Activated naive CD4-positive, alpha-beta T cell (primary cell): ENCODE data around the gene IFITM1.
"Not testable (repeated sequence)": the region's sequence is repeated elsewhere in the genome, so short reads cannot be mapped to it uniquely, and the experiment has no call there.

Experiments used
- DNase-seq, 4 experiments: peaks; one replicate each; lab custom pipeline; 2025; lab: John Stamatoyannopoulos, UW

Gene IFITM1

DNA sequence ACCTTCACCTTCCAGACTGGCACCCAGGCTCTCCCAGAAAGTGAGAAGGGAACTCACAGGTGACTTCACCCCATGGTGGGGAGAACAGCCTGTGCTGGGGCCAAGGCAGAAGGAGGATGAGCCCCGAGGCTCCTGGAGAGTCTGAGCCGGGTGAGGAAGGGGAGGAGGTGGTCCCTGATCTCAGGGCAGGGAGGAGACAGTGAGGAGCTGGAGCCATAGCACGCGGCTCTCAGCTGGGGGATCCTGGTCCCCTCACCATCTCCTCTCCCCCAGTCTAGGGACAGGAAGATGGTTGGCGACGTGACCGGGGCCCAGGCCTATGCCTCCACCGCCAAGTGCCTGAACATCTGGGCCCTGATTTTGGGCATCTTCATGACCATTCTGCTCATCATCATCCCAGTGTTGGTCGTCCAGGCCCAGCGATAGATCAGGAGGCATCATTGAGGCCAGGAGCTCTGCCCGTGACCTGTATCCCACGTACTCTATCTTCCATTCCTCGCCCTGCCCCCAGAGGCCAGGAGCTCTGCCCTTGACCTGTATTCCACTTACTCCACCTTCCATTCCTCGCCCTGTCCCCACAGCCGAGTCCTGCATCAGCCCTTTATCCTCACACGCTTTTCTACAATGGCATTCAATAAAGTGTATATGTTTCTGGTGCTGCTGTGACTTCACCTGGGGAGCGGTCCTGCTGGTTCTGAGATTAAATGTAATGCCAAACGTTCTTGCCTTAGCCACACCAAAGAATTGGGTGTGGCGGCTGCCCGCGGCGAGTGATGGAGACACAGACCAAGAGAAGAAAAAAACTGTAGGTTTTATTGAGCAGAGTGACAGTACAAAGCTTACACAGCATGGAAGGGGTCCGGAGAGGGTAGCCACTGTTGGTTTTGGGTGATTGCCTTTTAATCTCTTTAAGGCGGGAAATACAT lies 4.8 kb upstream of the IFITM1 start:
- peak in 1 of 4 experiments; percentile 23 for DNase-seq

DNA sequence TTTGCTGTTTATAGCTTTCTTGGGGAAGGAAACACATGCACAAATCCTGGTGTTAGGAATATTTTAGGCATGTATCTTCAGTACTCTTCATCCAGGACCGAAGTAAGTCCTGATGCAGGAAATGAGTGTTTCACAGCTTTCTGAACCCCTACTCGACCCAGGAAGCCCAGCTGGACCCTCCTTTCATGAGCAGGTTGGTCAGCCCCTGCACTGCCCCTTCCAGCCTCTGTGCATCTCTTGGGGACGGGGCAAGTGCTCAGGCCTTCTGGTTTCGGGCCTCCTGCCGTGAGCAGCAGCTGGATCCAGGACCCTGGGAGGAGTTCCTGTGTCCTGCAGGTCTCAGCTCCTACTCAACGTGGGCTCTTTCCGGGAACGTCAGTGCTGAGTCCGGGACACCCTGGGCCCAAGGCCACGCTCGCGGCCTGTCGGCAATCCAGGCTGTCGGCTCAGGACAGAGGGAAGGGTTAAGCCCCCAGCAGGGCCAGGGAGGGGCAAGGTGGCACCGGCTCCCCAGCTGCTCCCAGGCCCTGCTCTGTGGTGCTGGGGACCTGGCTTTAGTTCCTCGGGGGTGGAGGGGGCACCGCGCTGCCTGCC lies 3.8 kb upstream of the IFITM1 start:
- DNase-seq, result not testable (repeated sequence)

DNA sequence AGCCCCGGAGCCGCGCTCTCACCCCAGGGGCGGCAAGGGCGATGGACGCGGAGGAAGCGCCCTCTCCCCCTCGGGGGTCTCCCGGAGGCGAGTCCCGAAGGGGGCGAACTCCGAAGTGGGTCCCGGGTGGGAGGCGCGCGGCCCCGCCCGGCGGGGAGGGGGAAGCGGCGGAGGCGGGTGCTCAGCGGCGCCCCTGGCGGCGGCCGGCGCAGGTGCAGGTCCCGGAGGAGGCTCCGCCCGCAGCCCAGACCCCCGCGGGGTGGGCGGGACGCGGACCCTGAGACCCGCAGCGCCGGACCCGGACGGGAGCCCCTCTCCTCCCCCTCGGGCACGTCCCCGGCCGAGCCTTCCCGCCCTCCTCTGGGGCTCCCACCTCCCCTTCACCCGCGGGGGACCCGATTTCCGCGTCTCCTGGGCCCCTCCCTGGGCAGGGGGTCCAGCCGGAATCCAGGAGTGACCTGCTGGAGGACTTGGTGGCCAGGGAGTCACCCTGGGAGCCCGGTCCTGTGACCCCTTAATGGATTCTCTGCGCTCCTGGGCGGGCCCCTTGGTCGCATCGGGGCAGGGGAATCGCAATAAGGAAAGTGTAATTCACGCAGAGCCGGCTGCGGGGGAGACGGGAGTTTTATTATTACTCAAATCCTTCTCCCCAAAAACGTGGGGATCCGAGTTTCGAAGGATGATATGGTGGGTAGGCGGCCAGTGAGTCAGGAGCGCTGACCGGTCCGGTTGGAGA lies 2.7 kb upstream of the IFITM1 start:
- not testable (repeated sequence) for DNase-seq

DNA sequence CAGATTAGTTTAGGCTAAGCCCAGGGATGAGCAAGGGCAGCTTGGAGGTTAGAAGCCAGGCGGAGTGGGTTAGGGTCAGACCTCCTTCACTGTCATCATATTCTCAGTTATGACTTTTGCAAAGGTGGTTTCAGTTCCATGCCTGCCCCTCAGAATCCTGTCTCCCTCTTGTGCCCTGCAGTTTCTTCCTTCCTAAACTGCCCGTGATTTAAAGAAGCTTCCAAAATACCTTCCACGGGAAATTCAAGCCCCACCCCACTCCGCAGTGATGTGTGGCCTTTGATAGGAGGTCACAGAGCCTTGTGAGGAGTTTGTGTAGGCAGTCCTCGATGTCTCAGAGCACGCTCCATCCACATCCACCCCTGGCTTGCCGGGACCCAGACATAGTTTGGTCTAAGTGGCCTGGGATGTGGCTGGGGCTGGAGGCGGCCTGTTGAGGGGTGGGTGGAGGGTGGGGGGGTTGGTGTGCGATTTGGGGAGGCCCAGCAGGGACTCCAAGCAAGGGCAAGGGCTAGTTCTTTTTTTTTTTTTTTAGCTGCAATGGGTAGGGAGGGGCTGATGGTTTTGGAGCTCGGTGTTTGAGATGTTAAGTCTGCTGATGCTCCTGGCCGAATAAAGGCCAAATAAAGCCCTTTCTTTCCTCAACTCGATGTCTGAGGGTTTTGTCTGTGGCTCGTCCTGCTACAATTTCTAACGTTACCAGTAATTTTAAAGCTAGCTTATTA lies 1.6 kb upstream of the IFITM1 start:
- DNase-seq, result peak in 1 of 4 experiments; percentile 35

GRCh38 chr11:313304-313786 lies 495 bp upstream of the IFITM1 start:
- DNase-seq, result no peak

DNA sequence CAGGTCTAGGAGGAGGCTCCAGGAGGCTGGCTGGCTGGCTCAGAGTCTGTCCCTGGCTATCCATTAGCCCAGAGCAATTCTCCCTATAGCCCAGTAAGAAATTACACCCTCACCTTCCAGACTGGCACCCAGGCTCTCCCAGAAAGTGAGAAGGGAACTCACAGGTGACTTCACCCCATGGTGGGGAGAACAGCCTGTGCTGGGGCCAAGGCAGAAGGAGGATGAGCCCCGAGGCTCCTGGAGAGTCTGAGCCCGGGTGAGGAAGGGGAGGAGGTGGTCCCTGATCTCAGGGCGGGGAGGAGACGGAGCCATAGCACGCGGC lies 675 bp downstream of the IFITM1 start:
- DNase-seq, result not testable (repeated sequence)

DNA sequence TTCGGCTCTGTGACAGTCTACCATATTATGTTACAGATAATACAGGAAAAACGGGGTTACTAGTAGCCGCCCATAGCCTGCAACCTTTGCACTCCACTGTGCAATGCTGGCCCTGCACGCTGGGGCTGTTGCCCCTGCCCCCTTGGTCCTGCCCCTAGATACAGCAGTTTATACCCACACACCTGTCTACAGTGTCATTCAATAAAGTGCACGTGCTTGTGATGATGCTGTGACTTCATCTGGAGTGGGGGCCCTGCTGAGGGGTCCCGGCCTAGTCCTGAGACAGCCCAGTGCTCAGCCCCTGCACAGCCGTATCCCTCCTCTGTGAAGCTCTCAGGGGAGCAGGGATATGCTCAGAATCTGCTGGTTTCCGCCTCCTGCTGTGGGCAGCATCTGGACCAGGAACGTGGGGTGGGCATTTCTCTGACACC lies 1.2 kb downstream of the IFITM1 start:
- DNase-seq, result peak in 1 of 4 experiments; percentile 18

GRCh38 chr11:315516-315994 lies 1.7 kb downstream of the IFITM1 start:
- peak in 1 of 4 experiments; percentile 20 for DNase-seq

- no peak for DNase-seq
Measured at GRCh38 chr11:316031-316701, 2.3 kb downstream of the IFITM1 start.

DNA sequence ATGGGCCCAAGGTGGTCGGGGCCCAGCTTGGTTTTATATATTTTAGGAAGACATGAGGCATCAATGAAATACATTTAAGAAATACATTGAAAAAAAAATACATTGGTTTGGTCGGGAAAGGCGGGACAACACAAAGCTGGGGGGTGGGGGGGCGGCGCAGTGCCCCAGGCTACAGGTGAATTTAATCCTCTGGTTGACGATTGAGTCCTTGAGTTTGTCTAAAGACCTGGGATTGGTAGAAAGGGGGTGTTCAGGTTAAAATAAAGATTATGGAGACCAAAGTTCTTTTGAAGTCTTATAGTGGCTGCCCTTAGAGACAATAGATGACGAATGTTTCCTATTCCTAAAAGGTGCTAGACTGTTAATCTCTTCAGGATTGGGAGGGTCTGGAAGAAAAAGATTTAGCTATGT lies 3.1 kb downstream of the IFITM1 start:
- peak in 1 of 4 experiments; percentile 45 for DNase-seq

- not testable (repeated sequence) for DNase-seq
Measured at GRCh38 chr11:317668-318404, 4.0 kb downstream of the IFITM1 start.

GRCh38 chr11:318405-319120 lies 4.7 kb downstream of the IFITM1 start:
- DNase-seq, result not testable (repeated sequence)

- DNase-seq, result not testable (repeated sequence)
Measured at GRCh38 chr11:319121-319887, 5.5 kb downstream of the IFITM1 start.

DNA sequence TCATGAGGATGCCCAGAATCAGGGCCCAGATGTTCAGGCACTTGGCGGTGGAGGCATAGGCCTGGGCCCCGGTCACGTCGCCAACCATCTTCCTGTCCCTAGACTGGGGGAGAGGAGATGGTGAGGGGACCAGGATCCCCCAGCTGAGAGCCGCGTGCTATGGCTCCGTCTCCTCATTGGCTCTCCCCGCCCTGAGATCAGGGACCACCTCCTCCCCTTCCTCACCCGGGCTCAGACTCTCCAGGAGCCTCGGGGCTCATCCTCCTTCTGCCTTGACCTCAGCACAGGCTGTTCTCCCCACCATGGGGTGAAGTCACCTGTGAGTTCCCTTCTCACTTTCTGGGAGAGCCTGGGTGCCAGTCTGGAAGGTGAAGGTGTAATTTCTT lies 6.0 kb downstream of the IFITM1 start:
- DNase-seq, result not testable (repeated sequence)

DNA sequence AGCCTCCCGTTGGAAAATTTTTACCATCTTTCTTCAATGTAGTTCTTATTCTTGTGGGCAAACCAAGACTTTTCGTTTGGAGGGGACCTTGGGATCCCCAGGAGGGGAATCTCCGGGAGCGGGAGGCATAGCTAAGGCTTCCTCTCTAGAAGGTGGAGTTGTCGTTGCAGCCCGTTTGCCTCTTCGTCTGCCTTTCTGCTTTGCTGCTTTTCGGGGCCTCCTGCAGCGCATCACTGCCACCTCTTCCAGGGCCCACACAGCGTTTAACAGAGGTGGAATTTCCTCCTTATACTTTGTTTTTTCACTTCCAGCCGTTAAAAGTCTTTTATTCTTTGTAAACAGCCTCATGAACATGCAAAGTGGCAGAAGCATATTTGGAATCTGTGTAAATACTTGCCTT lies 10.3 kb downstream of the IFITM1 start:
- no peak for DNase-seq

GRCh38 chr11:324593-325517 lies 11.0 kb downstream of the IFITM1 start:
- DNase-seq, result not testable (repeated sequence)

DNA sequence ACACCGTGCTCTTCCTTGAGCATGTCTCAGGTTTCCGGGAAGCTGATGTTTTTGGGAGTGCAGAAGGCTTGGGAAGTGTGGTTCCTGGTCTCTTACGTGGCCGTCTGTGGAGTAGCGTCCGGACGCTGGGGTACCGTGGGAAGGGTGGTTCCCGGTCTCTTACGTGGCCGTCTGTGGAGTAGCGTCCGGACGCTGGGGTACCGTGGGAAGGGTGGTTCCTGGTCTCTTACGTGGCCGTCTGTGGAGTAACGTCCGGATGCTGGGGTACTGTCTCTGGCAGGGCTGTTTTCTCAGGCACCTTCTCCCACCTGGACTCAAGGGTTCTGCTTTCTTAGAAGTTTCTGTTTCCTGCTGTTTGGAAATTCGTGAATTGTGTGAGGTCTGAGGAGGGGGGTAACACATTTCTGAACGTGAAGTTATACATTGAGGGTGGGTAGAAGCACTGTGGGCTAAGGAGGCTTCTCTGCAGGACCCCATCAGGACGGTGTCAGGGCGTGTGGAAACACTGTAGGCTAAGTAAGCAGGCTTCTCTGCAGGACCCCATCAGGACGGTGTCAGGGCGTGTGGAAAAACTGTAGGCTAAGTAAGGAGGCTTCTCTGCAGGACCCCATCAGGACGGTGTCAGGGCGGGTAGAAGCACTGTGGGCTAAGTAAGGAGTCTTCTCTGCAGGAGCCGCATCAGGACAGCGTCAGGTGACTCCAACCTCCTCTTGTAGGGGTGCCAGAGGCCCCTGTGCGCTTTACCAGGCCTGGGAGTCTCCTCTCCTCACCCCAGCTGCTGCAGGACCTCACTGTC lies 12.2 kb downstream of the IFITM1 start:
- no peak for DNase-seq
